ENCODE measurements around the gene MARVELD1. TPM values are rescaled to one million over a fixed set of nuclear protein-coding genes. Genes with fewer than 3 reads are reported as not detected.

The MARVELD1 gene
- total RNA-seq, 1 donor from 2014 or later, result 6.4 TPM

DNA sequence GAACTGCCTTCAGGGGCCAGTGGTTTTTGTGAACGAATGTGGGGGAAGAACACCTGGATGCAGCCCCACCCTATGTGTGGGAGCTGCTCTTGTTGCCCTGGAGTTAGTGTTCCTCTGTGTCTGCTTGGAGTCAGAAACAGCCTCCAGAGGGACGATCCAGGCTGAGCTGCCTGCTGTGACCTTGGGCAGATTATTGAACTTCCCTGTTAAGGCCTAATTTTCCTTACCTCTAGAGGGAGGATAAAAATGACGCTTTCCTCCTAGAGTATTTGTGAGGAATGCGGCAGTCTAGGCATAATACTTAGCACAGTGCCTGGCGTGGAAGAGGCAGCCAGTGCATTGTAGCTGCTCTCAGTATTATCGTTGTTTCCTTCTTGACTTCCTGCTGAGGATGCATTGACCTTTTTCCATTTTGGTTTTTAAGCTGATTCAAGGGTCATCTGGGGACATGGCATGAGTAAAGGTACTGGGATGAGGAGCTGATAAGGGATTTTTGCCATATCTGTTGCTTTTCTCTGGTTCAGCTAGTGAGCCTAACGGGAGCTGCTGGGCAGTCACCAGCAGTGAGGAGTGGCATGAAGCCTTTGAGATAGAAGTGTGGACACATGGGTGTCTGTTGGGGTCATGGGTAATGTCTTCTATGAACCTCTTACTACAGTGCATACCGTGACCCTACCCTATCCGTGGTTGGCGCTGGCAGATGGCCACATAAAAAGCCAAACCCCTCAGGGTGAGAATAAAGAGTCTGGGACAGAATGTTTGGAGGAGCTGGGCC lies 29.8 kb downstream of the MARVELD1 start:
- peaks cover 59% of the 10 kb centered on the region for H3K36me3 ChIP-seq
- intact Hi-C loops (cut with micrococcal nuclease), result no loop called here
- no peak overlapping the region for H3K27ac ChIP-seq (replicated peaks)
- no peak for DNase-seq
- no peak overlapping the region for H3K4me3 ChIP-seq
- no peaks in the 10 kb centered on the region for H3K27me3 ChIP-seq (ENCODE audit: low read depth)
- TF ChIP-seq, protein P1, sequence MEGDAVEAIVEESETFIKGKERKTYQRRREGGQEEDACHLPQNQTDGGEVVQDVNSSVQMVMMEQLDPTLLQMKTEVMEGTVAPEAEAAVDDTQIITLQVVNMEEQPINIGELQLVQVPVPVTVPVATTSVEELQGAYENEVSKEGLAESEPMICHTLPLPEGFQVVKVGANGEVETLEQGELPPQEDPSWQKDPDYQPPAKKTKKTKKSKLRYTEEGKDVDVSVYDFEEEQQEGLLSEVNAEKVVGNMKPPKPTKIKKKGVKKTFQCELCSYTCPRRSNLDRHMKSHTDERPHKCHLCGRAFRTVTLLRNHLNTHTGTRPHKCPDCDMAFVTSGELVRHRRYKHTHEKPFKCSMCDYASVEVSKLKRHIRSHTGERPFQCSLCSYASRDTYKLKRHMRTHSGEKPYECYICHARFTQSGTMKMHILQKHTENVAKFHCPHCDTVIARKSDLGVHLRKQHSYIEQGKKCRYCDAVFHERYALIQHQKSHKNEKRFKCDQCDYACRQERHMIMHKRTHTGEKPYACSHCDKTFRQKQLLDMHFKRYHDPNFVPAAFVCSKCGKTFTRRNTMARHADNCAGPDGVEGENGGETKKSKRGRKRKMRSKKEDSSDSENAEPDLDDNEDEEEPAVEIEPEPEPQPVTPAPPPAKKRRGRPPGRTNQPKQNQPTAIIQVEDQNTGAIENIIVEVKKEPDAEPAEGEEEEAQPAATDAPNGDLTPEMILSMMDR (IDR thresholded peaks at IDR 0.05; ENCODE audit: borderline replicate concordance), result no peak
- peaks cover 25% of the 10 kb centered on the region for H3K4me1 ChIP-seq
- H3K9me3 ChIP-seq (replicated peaks), result no peaks in the 10 kb centered on the region

DNA sequence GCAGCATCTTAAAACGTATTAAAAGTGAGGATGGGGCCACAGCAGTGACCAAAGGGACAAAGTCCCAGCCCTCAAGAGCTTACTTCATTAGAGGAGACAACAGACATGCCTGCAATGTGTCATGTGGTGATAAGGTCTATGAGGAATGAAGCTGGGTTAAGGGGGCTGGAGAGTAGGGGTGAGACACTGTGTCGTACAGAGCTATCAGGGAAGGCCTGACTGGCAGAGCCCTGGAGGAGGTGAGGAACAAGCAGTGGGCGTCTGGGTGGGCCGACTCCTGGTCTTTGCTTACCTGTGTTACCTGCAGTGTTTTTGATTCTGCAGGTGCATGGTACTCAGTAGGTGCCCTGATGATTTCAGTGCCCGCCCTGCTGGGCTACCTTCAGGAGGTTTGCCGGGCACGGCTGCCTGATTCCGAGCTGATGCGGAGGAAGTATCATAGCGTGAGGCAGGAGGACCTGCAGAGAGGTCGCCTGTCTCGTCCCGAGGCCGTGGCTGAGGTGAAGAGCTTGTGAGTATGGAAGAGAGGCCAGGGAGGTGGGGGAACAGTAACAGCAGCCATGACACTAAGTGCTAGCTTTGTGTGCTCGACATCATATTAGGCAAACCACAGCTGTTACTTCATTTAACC lies 31.0 kb downstream of the MARVELD1 start:
- Histone ChIP-seq H3K27me3 (ENCODE audit: low read depth) (no peaks in the 10 kb centered on the region), H3K4me1 (peaks cover 20% of the 10 kb centered on the region), H3K4me3 (no peak overlapping the region), H3K36me3 (peaks cover 71% of the 10 kb centered on the region), H3K27ac (replicated peaks) (no peak overlapping the region), H3K9me3 (replicated peaks) (no peaks in the 10 kb centered on the region)
- TF ChIP-seq, protein P1 (IDR thresholded peaks at IDR 0.05; ENCODE audit: borderline replicate concordance), result no peak
- DNase-seq, result no peak
- intact Hi-C loops (cut with micrococcal nuclease), result no loop called here

DNA sequence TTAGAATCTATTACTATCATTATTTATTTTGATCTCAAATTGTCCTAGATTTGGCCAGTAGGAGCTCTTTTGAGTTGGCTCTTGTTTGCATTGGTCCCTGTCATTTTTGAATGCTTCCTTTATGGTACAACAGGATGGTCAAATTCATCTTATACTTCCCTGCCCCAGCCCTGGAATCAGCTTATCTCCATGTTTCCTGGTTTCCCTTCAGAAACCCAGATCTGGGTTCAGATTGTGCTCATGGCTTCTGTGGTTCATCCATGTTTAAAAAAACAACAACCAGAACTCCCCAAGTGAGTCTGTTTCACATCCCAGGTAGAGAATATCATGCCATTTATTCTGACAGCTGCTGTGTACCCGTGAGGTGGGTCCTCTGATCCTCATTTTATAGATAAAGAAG lies 34.0 kb downstream of the MARVELD1 start:
- TF ChIP-seq, protein P1 (IDR thresholded peaks at IDR 0.05; ENCODE audit: borderline replicate concordance), result no peak
- intact Hi-C loops (cut with micrococcal nuclease), result no loop called here
- Histone ChIP-seq H3K27ac (replicated peaks) (no peak overlapping the region), H3K36me3 (peaks cover 91% of the 10 kb centered on the region), H3K27me3 (ENCODE audit: low read depth) (no peaks in the 10 kb centered on the region), H3K4me1 (peaks cover 18% of the 10 kb centered on the region), H3K4me3 (no peak overlapping the region), H3K9me3 (replicated peaks) (no peaks in the 10 kb centered on the region)
- no peak for DNase-seq

DNA sequence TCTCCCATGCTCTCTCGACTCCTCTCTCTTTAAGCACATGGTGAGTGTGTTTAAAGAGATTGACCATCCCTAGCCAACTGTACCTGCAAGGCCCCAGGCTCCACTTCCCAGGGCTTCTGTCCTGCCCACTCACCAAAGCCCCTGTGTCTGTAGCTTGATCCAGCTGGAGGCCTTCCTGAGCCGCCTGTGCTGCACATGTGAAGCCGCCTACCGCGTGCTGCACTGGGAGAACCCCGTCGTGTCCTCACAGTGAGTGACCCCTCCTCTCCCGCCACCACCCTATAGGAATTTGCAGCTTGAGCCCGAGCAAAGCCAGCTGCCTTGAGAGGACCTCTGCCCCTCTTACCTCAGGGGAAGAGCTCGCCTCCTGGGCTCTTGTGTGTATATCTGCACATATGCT lies 34.6 kb downstream of the MARVELD1 start:
- Histone ChIP-seq H3K27ac (replicated peaks) (no peak overlapping the region), H3K4me3 (no peak overlapping the region), H3K4me1 (peaks cover 13% of the 10 kb centered on the region), H3K27me3 (ENCODE audit: low read depth) (no peaks in the 10 kb centered on the region), H3K36me3 (peaks cover 96% of the 10 kb centered on the region), H3K9me3 (replicated peaks) (no peaks in the 10 kb centered on the region)
- intact Hi-C loops (cut with micrococcal nuclease), result no loop called here
- TF ChIP-seq, protein P1 (IDR thresholded peaks at IDR 0.05; ENCODE audit: borderline replicate concordance), result no peak
- DNase-seq, result no peak

DNA sequence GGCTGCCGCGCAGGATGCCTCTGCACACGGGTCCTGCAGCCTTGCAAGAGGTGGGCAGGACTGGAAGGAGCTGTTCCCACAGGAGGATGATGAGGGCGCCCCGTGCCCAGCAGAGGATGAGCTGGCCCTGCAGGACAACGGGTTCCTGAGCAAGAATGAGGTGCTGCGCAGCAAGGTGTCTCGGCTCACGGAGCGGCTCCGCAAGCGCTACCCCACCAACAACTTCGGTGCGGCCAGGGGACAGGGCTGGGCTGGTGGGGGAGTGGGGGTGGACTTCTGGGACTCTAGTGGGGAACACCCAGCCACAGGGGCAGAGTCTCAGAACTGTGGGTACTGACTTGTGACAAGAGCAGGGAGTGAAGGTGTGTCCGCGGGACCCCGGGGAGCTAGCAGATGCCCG lies 39.4 kb downstream of the MARVELD1 start:
- peaks cover 100% of the 10 kb centered on the region for H3K36me3 ChIP-seq
- no peak for DNase-seq
- TF ChIP-seq, protein P1 (IDR thresholded peaks at IDR 0.05; ENCODE audit: borderline replicate concordance), result no peak
- intact Hi-C loops (cut with micrococcal nuclease), result loop anchor here (10.0 kb wide), 1 partner anchor 122 kb away; no protein-coding TSS in a partner anchor
- no peak overlapping the region for H3K27ac ChIP-seq (replicated peaks)
- no peaks in the 10 kb centered on the region for H3K4me1 ChIP-seq
- no peaks in the 10 kb centered on the region for H3K9me3 ChIP-seq (replicated peaks)
- H3K4me3 ChIP-seq, result no peak overlapping the region
- no peaks in the 10 kb centered on the region for H3K27me3 ChIP-seq (ENCODE audit: low read depth)
